ENCODE measurements around the gene KIF4A.

Gene KIF4A

GRCh38 chrX:70461026-70461425, 171.1 kb downstream of the KIF4A start:
- H3K4me1 ChIP-seq (ENCODE audit: low read depth, poor library complexity, severe bottlenecking) = peaks cover 12% of the 10 kb centered on the region
- no peaks in the 10 kb centered on the region for H4K20me1 ChIP-seq (ENCODE audit: insufficient read depth)
- H3K36me3 ChIP-seq (ENCODE audit: insufficient read depth) = no peaks in the 10 kb centered on the region
- no peaks in the 10 kb centered on the region for H3K27me3 ChIP-seq (ENCODE audit: insufficient read depth, low read depth)
- no peak overlapping the region for H3K4me2 ChIP-seq
- no peak overlapping the region for H3K9ac ChIP-seq
- TF ChIP-seq, protein P1, sequence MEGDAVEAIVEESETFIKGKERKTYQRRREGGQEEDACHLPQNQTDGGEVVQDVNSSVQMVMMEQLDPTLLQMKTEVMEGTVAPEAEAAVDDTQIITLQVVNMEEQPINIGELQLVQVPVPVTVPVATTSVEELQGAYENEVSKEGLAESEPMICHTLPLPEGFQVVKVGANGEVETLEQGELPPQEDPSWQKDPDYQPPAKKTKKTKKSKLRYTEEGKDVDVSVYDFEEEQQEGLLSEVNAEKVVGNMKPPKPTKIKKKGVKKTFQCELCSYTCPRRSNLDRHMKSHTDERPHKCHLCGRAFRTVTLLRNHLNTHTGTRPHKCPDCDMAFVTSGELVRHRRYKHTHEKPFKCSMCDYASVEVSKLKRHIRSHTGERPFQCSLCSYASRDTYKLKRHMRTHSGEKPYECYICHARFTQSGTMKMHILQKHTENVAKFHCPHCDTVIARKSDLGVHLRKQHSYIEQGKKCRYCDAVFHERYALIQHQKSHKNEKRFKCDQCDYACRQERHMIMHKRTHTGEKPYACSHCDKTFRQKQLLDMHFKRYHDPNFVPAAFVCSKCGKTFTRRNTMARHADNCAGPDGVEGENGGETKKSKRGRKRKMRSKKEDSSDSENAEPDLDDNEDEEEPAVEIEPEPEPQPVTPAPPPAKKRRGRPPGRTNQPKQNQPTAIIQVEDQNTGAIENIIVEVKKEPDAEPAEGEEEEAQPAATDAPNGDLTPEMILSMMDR (conservative IDR thresholded peaks at IDR 0.05; ENCODE audit: low read depth, low read length) = no peak
- no peak overlapping the region for H2AFZ ChIP-seq (ENCODE audit: low read depth)
- H3K27ac ChIP-seq = no peak overlapping the region
- peaks cover 29% of the 10 kb centered on the region; the same call in 1 of the 2 replicates for H3K79me2 ChIP-seq (ENCODE audit: insufficient read depth, low read depth)
- no peak overlapping the region for H3K4me3 ChIP-seq (IDR thresholded peaks at IDR 0.05; ENCODE audit: insufficient read depth, low read depth, low read length)

- Histone ChIP-seq H3K4me3 (IDR thresholded peaks at IDR 0.05; ENCODE audit: insufficient read depth, low read depth, low read length) (no peak overlapping the region), H3K4me1 (ENCODE audit: low read depth, poor library complexity, severe bottlenecking) (peaks cover 3% of the 10 kb centered on the region), H3K9ac (no peak overlapping the region), H3K79me2 (ENCODE audit: insufficient read depth, low read depth) (0 out of 2 replicates have a peak, but pooled peaks cover 7% of the 10 kb centered on the region), H3K4me2 (no peak overlapping the region), H2AFZ (ENCODE audit: low read depth) (no peak overlapping the region), H3K27ac (no peak overlapping the region), H3K36me3 (ENCODE audit: insufficient read depth) (no peaks in the 10 kb centered on the region), H3K27me3 (ENCODE audit: insufficient read depth, low read depth) (no peaks in the 10 kb centered on the region), H4K20me1 (ENCODE audit: insufficient read depth) (no peaks in the 10 kb centered on the region)
- TF ChIP-seq, protein P1 (conservative IDR thresholded peaks at IDR 0.05; ENCODE audit: low read depth, low read length) = no peak
Measured at GRCh38 chrX:70464051-70464450, 174.1 kb downstream of the KIF4A start.

DNA sequence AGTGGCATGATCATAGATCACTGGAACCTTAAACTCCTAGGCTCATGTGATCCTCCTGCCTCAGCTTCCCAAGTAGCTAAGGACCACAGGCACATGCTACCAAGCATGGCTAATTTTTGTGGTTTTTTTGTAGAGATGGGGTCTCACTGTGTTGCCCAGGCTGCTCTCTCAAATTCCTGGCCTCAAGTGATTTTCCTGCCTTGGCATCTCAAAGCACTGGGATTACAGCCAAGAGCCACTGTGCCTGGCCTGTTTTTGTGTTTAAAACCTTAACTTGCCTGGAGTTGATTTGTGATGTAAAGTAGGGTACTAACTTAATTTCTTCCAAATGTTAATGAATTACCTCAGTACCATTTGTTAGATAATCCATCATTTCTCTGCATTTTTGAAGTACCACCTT, 177.1 kb downstream of the KIF4A start:
- Histone ChIP-seq H3K36me3 (ENCODE audit: insufficient read depth) (no peaks in the 10 kb centered on the region), H3K4me2 (no peak overlapping the region), H3K4me3 (IDR thresholded peaks at IDR 0.05; ENCODE audit: insufficient read depth, low read depth, low read length) (no peak overlapping the region), H3K9ac (no peak overlapping the region), H3K4me1 (ENCODE audit: low read depth, poor library complexity, severe bottlenecking) (peaks cover 22% of the 10 kb centered on the region), H3K27me3 (ENCODE audit: insufficient read depth, low read depth) (no peaks in the 10 kb centered on the region), H3K27ac (no peak overlapping the region), H3K79me2 (ENCODE audit: insufficient read depth, low read depth) (0 out of 2 replicates have a peak, but pooled peaks cover 6% of the 10 kb centered on the region), H2AFZ (ENCODE audit: low read depth) (no peak overlapping the region), H4K20me1 (ENCODE audit: insufficient read depth) (no peaks in the 10 kb centered on the region)
- TF ChIP-seq, protein P1 (conservative IDR thresholded peaks at IDR 0.05; ENCODE audit: low read depth, low read length) = no peak

DNA sequence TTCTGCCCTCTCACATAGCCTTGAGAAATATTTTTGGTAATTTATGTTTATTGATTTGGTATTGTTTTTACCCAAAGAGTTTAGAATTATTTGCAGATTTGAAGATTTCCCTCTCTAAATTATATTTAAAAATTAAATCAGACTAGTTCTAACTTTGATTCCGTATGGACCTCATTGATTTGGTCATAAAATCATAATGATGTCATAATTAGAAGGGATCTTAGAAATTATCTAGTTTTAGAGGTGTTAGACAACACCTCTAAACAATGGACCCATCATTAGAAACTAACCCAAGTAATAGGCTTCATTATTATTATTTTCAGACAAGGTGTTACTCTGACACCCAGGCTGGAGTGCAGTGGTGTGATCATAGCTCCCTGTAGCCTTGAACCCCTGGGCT, 178.8 kb downstream of the KIF4A start:
- Histone ChIP-seq H3K9ac (no peak overlapping the region), H3K4me3 (IDR thresholded peaks at IDR 0.05; ENCODE audit: insufficient read depth, low read depth, low read length) (no peak overlapping the region), H3K36me3 (ENCODE audit: insufficient read depth) (no peaks in the 10 kb centered on the region), H4K20me1 (ENCODE audit: insufficient read depth) (no peaks in the 10 kb centered on the region), H3K27ac (no peak overlapping the region), H3K4me1 (ENCODE audit: low read depth, poor library complexity, severe bottlenecking) (peaks cover 22% of the 10 kb centered on the region), H3K4me2 (no peak overlapping the region), H2AFZ (ENCODE audit: low read depth) (no peak overlapping the region), H3K79me2 (ENCODE audit: insufficient read depth, low read depth) (0 out of 2 replicates have a peak, but pooled peaks cover 6% of the 10 kb centered on the region), H3K27me3 (ENCODE audit: insufficient read depth, low read depth) (no peaks in the 10 kb centered on the region)
- TF ChIP-seq, protein P1 (conservative IDR thresholded peaks at IDR 0.05; ENCODE audit: low read depth, low read length) = no peak

Data from KMS-11 (cell line).